IMR-90 (cell line): ENCODE data around the gene GTF2H3.

ENCODE experiments used
- CEBPB ChIP-seq: IDR thresholded peaks from 2 replicates; pipeline ENCODE4 v1.6.1; 2012; ENCODE audit warnings: low read depth, low read length, improper control_type of control experiment
- POLR2A ChIP-seq: IDR thresholded peaks from 2 replicates; pipeline ENCODE4 v1.6.1; 2012; ENCODE audit warnings: mild to moderate bottlenecking, low read depth, low read length
- RAD21 ChIP-seq: IDR thresholded peaks from 2 replicates; pipeline ENCODE4 v1.6.1; 2012; ENCODE audit warnings: low read length, improper control_type of control experiment
- SMC3 ChIP-seq: fragments of 150-350 bp; IDR thresholded peaks from 2 replicates; pipeline ENCODE4 v1.6.1; 2016; ENCODE audit warnings: low read depth, mild to moderate bottlenecking, antibody characterized with exemption, low read length, moderate library complexity
- TF ChIP-seq, protein P1 (sequence below): conservative IDR thresholded peaks from 2 replicates; pipeline ENCODE4 v1.5.1; 2012; ENCODE audit warnings: mild to moderate bottlenecking, low read depth, low read length, improper control_type of control experiment

DNA sequence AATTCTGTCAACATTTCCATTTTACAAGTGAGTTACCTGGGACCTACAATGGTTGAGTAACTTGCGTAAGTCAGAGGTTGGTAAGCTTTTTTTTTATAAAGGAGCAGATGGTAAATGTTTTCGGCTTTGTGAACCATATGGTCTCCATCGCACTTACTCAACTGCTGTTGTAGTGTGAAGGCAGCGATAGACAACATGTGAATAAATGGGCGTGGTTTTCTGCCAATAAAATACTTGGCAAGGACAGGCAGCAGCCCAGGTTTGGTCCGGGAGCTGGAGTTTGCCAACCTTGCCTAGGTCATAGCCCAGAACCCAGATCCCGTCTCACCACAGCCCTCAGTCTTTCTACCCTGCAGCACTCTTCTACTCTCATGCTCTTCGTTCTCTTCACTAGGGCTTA, 25.4 kb upstream of the GTF2H3 start:
- TF ChIP-seq POLR2A = no peak
- TF ChIP-seq, protein P1, sequence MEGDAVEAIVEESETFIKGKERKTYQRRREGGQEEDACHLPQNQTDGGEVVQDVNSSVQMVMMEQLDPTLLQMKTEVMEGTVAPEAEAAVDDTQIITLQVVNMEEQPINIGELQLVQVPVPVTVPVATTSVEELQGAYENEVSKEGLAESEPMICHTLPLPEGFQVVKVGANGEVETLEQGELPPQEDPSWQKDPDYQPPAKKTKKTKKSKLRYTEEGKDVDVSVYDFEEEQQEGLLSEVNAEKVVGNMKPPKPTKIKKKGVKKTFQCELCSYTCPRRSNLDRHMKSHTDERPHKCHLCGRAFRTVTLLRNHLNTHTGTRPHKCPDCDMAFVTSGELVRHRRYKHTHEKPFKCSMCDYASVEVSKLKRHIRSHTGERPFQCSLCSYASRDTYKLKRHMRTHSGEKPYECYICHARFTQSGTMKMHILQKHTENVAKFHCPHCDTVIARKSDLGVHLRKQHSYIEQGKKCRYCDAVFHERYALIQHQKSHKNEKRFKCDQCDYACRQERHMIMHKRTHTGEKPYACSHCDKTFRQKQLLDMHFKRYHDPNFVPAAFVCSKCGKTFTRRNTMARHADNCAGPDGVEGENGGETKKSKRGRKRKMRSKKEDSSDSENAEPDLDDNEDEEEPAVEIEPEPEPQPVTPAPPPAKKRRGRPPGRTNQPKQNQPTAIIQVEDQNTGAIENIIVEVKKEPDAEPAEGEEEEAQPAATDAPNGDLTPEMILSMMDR = no peak
- no peak for TF ChIP-seq SMC3
- no peak for TF ChIP-seq CEBPB
- TF ChIP-seq RAD21 = no peak
